Hepatocyte (in vitro differentiated cells): Measurements from ENCODE around the gene MAPRE2.

Experiments
- CTCF ChIP-seq: fragments of 200-600 bp; sonication (generic); IDR thresholded peaks from 2 replicates; pipeline ENCODE4 v1.5.1; 2016; ENCODE audit warnings: antibody characterized with exemption, mild to moderate bottlenecking; ENCODE audit not compliant: poor library complexity
- EZH2 ChIP-seq: fragments of 200-600 bp; sonication (generic); IDR thresholded peaks from 2 replicates; pipeline ENCODE4 v1.6.1; 2016; ENCODE audit warnings: antibody characterized with exemption, mild to moderate bottlenecking, borderline replicate concordance
- EZH2phosphoT487 ChIP-seq: fragments of 200-600 bp; sonication (generic); IDR thresholded peaks from one replicate; pipeline ENCODE4 v1.6.1; 2018; ENCODE audit warnings: antibody characterized with exemption, mild to moderate bottlenecking, low read depth, moderate library complexity; ENCODE audit not compliant: unreplicated experiment, severe bottlenecking

GRCh38 chr18:35190948-35191697 is 149.9 kb downstream of the MAPRE2 start:
- no peak for TF ChIP-seq CTCF
- TF ChIP-seq EZH2phosphoT487, result no peak
- TF ChIP-seq EZH2, result no peak
